Tibial artery (tissue), 4 donors: ENCODE measurements around the gene ARHGEF6.

Experiments used
- DNase-seq, 2 donors: peaks; one replicate each; pipeline ENCODE4 v3.0.0-alpha.2; 2019
- H3K27ac ChIP-seq, 2 donors: fragments of 200-600 bp; sonication (generic) in 1 of 2; 1 replicate in 1 of 2; 2 replicates in 1 of 2; pipeline ENCODE4 v1.5.1; 2018 to 2019; ENCODE audit warnings: mild to moderate bottlenecking in 1 of 2
- H3K27me3 ChIP-seq, 2 donors: fragments of 200-600 bp; sonication (generic) in 1 of 2; one replicate each; pipeline versions ENCODE4 v1.5.1 to v1.6.0; 2016 to 2019
- H3K36me3 ChIP-seq, 3 donors: fragments of 200-600 bp; sonication (generic) in 2 of 3; one replicate each; pipeline ENCODE4 v1.5.1; 2016 to 2019; ENCODE audit warnings: mild to moderate bottlenecking in 2 of 3
- H3K4me1 ChIP-seq, 4 donors: fragments of 200-600 bp; sonication (generic) in 2 of 4; 1 replicate in 3 of 4; 2 replicates in 1 of 4; pipeline ENCODE4 v1.5.1; 2016 to 2019
- H3K4me3 ChIP-seq, 2 donors: fragments of 200-600 bp; sonication (generic) in 1 of 2; 1 replicate in 1 of 2; 2 replicates in 1 of 2; pipeline ENCODE4 v1.5.1; 2018 to 2019; ENCODE audit warnings: mild to moderate bottlenecking in 2 of 2
- H3K9me3 ChIP-seq, 3 donors: fragments of 200-600 bp; sonication (generic) in 1 of 3; one replicate each; pipeline ENCODE4 v1.5.1; 2016 to 2019
- intact Hi-C: fragments of 100-400 bp; cut with DNase I; formaldehyde crosslinking; loops from one replicate; pipeline ENCODE4 v1.15.0; 2023; ENCODE audit warnings: low total_unique reads
- TF ChIP-seq, protein P1 (sequence below), 2 experiments: fragments of 200-600 bp in 1 of 2; fragments of 450-650 bp in 1 of 2; IDR thresholded peaks; one replicate each; pipeline ENCODE4 v1.5.1; 2017 to 2019; ENCODE audit warnings: antibody characterized with exemption in 2 of 2, mild to moderate bottlenecking in 1 of 2, moderate library complexity in 1 of 2

Gene ARHGEF6

GRCh38 chrX:136635235-136635634 is 145.5 kb downstream of the ARHGEF6 start:
- Histone ChIP-seq H3K27ac (no peak overlapping the region), H3K36me3 (no peaks in the 10 kb centered on the region), H3K27me3 (no peaks in the 10 kb centered on the region), H3K9me3 (no peaks in the 10 kb centered on the region), H3K4me1 (no peaks in the 10 kb centered on the region), H3K4me3 (no peak overlapping the region)
- TF ChIP-seq, protein P1, sequence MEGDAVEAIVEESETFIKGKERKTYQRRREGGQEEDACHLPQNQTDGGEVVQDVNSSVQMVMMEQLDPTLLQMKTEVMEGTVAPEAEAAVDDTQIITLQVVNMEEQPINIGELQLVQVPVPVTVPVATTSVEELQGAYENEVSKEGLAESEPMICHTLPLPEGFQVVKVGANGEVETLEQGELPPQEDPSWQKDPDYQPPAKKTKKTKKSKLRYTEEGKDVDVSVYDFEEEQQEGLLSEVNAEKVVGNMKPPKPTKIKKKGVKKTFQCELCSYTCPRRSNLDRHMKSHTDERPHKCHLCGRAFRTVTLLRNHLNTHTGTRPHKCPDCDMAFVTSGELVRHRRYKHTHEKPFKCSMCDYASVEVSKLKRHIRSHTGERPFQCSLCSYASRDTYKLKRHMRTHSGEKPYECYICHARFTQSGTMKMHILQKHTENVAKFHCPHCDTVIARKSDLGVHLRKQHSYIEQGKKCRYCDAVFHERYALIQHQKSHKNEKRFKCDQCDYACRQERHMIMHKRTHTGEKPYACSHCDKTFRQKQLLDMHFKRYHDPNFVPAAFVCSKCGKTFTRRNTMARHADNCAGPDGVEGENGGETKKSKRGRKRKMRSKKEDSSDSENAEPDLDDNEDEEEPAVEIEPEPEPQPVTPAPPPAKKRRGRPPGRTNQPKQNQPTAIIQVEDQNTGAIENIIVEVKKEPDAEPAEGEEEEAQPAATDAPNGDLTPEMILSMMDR (IDR thresholded peaks at IDR 0.05), result no peak
- DNase-seq, result no peak
- intact Hi-C loops, result no loop called here

- no peak for DNase-seq
- no peak overlapping the region for H3K27ac ChIP-seq
- no peaks in the 10 kb centered on the region for H3K4me1 ChIP-seq
- H3K9me3 ChIP-seq, result no peaks in the 10 kb centered on the region
- H3K27me3 ChIP-seq, result no peaks in the 10 kb centered on the region
- intact Hi-C loops, result no loop called here
- no peak overlapping the region for H3K4me3 ChIP-seq
- no peaks in the 10 kb centered on the region for H3K36me3 ChIP-seq
- TF ChIP-seq, protein P1 (IDR thresholded peaks at IDR 0.05), result no peak
Observed at GRCh38 chrX:136630881-136631280, 149.9 kb downstream of the ARHGEF6 start.

DNA sequence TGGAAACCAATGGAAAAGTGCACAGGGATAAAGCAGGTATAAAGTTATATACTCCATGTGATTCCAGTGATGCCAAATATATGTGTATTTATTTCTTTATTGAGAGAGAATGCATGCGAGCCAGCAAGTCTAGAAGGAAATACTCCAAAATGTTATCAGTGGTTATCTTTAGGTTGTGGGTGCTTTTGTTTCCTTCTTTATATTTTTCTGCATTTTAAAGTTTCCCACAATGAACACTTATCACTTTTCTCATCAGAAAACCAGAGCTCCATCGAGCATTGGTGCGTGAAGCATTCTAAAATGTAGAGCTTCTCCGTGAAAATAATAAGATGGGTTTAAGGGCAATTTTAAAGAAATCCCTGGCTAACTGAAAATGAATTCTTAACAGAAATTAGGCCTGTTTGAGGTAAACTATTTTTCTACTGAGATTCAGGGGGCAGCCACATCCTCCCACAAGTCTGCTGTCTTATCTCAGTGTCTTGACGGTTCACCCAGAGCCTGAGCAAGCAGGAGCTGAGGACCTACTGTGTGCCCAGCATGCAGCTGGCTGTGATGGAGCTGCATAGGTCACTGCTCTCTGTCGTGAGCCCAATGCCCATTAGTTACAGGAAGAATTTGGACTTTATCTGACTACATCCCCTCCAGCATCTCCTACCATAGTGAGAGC is 151.5 kb downstream of the ARHGEF6 start:
- H3K9me3 ChIP-seq, result no peaks in the 10 kb centered on the region
- H3K36me3 ChIP-seq, result no peaks in the 10 kb centered on the region
- no peak for DNase-seq
- H3K4me1 ChIP-seq, result no peaks in the 10 kb centered on the region
- intact Hi-C loops, result no loop called here
- no peak overlapping the region for H3K27ac ChIP-seq
- TF ChIP-seq, protein P1 (IDR thresholded peaks at IDR 0.05), result no peak
- H3K27me3 ChIP-seq, result no peaks in the 10 kb centered on the region
- no peak overlapping the region for H3K4me3 ChIP-seq

GRCh38 chrX:136627409-136627808 is 153.3 kb downstream of the ARHGEF6 start:
- no peak for DNase-seq
- H3K27me3 ChIP-seq, result no peaks in the 10 kb centered on the region
- no peaks in the 10 kb centered on the region for H3K36me3 ChIP-seq

DNA sequence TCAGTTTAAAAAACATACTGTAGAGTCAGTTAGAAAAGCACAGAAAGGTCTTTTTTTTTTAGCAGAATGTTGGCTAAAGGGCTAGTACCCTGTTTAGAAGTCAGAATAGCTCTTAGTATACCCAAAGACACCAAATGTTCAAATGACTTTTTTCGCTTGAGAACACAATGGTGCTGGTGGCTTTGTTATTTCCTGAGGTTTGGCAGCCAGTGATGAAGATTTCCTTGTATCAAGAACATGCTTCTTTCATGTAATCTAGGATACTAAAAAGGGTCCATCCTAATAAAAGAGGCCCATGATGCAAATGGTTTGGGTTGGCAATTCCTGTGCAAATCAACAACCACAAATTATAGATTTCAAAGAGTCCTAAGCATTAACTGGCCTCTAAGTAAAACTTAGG is 153.8 kb downstream of the ARHGEF6 start:
- Histone ChIP-seq H3K9me3 (no peaks in the 10 kb centered on the region), H3K27ac (no peak overlapping the region), H3K4me1 (no peaks in the 10 kb centered on the region), H3K27me3 (no peaks in the 10 kb centered on the region), H3K4me3 (no peak overlapping the region), H3K36me3 (no peaks in the 10 kb centered on the region)
- DNase-seq, result no peak
- intact Hi-C loops, result no loop called here
- TF ChIP-seq, protein P1 (IDR thresholded peaks at IDR 0.05), result no peak

More at GRCh38 chrX:136627409-136627808, 153.3 kb downstream of the ARHGEF6 start:
- no peak overlapping the region for H3K4me3 ChIP-seq
- intact Hi-C loops, result no loop called here
- TF ChIP-seq, protein P1 (IDR thresholded peaks at IDR 0.05), result no peak
- H3K27ac ChIP-seq, result no peak overlapping the region
- H3K4me1 ChIP-seq, result no peaks in the 10 kb centered on the region
- H3K9me3 ChIP-seq, result no peaks in the 10 kb centered on the region

DNA sequence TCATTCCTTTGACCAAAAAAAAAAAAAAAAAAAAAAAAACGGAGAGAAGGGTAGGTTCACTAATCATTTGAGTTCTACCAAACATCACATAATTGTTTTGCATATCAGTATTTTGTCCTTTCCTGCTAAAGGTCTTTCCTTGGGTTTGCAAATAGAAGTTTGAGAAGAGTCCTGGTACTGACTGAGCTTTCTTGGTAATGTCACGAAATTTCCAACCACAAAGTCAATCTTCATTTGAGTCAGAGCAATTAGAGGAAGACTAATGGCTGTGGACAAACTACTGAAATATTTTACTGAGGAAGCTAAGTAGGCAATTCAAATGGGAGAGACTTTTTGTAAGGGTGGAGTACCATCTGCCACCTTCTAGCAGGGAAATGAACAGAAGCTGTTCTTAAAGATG is 154.5 kb downstream of the ARHGEF6 start:
- Histone ChIP-seq H3K4me3 (no peak overlapping the region), H3K36me3 (no peaks in the 10 kb centered on the region), H3K4me1 (no peaks in the 10 kb centered on the region), H3K9me3 (no peaks in the 10 kb centered on the region), H3K27me3 (no peaks in the 10 kb centered on the region), H3K27ac (no peak overlapping the region)
- intact Hi-C loops, result no loop called here
- no peak for DNase-seq
- TF ChIP-seq, protein P1 (IDR thresholded peaks at IDR 0.05), result no peak
